GM19324 (cell line): ENCODE data around the gene RPL12.
"Not testable (repeated sequence)": the region's sequence is repeated elsewhere in the genome, so short reads cannot be mapped to it uniquely, and the experiment has no call there.

Experiments used
- ATAC-seq: cut with Tn5 transposase; IDR thresholded peaks from one replicate; pipeline ENCODE4 v1.9.1; 2021; ENCODE audit warnings: mild to moderate bottlenecking, moderate library complexity; ENCODE audit not compliant: unreplicated experiment, low FRiP score

The RPL12 gene

GRCh38 chr9:127470662-127471061 is 19.5 kb upstream of the RPL12 start:
- no peak for ATAC-seq

- ATAC-seq, result no peak
These were observed 16.4 kb upstream of the RPL12 start for GRCh38 chr9:127467621-127468020.

- not testable (repeated sequence) for ATAC-seq
These were observed 15.3 kb upstream of the RPL12 start for GRCh38 chr9:127466407-127466917.

GRCh38 chr9:127463911-127464310 is 12.7 kb upstream of the RPL12 start:
- no peak for ATAC-seq

- no peak for ATAC-seq
These were observed 12.2 kb upstream of the RPL12 start for GRCh38 chr9:127463382-127463781.

GRCh38 chr9:127458921-127459320 is 7.7 kb upstream of the RPL12 start:
- no peak for ATAC-seq

GRCh38 chr9:127457191-127457878 is 6.1 kb upstream of the RPL12 start:
- no peak for ATAC-seq

GRCh38 chr9:127455324-127455992 is 4.3 kb upstream of the RPL12 start:
- ATAC-seq, result no peak

- no peak for ATAC-seq
These were observed 1.5 kb upstream of the RPL12 start for GRCh38 chr9:127452691-127453090.

GRCh38 chr9:127451858-127452656 is 851 bp upstream of the RPL12 start:
- ATAC-seq, result no peak

GRCh38 chr9:127451608-127451857 is 327 bp upstream of the RPL12 start:
- ATAC-seq, result no peak

GRCh38 chr9:127450243-127450760 is 904 bp downstream of the RPL12 start:
- ATAC-seq, result no peak

- no peak for ATAC-seq
These were observed 1.8 kb downstream of the RPL12 start for GRCh38 chr9:127449332-127449966.

- no peak for ATAC-seq
These were observed 2.9 kb downstream of the RPL12 start for GRCh38 chr9:127448112-127448805.

- no peak for ATAC-seq
These were observed 3.6 kb downstream of the RPL12 start for GRCh38 chr9:127447416-127448111.

- ATAC-seq, result no peak
These were observed 4.3 kb downstream of the RPL12 start for GRCh38 chr9:127446713-127447415.

GRCh38 chr9:127445851-127446712 is 5.1 kb downstream of the RPL12 start:
- ATAC-seq, result no peak
